H1 (cell line): Measurements from ENCODE around the gene RTF2. TPM values are rescaled to one million over a fixed set of nuclear protein-coding genes. Genes with fewer than 3 reads are reported as not detected.

Source experiments
- CTCF ChIA-PET: fragments of 300-600 bp; sonication (Branson Sonifier 250); formaldehyde crosslinking; loops from one replicate; lab custom pipeline; 2021; ENCODE audit not compliant: partially characterized antibody; lab: Charles Lee
- POLR2A ChIA-PET: fragments of 300-600 bp; sonication (Branson Sonifier 250); formaldehyde crosslinking; loops from one replicate; lab custom pipeline; 2021; ENCODE audit warnings: inconsistent platforms; ENCODE audit not compliant: partially characterized antibody; lab: Charles Lee
- DNase-seq, 2 experiments: peaks; one replicate each; pipeline versions ENCODE4 v3.0.0 to v3.0.0-alpha.2; 2010 to 2022; ENCODE audit warnings: low spot score in 2 of 2, low read depth in 1 of 2, mixed read lengths in 1 of 2
- FAIRE-seq: peaks from 2 replicates; lab custom pipeline; 2011; peaks lifted over from hg19 to GRCh38; lab: Jason Lieb, UNC
- H2AFZ ChIP-seq: 2 replicates; pipeline ENCODE4 v1.8.1; 2012; ENCODE audit warnings: low read length, inconsistent platforms
- H2AK5ac ChIP-seq: 2 replicates; pipeline ENCODE4 v1.6.1; 2013; ENCODE audit warnings: low read depth, low read length
- H2BK120ac ChIP-seq: replicated peaks from 2 replicates; pipeline ENCODE3; 2013; ENCODE audit warnings: low read depth, low read length, inconsistent platforms
- H2BK12ac ChIP-seq: 2 replicates; pipeline ENCODE4 v1.6.1; 2013; ENCODE audit warnings: low read depth, low read length
- H2BK15ac ChIP-seq: 2 replicates; pipeline ENCODE4 v1.6.1; 2013; ENCODE audit warnings: low read length
- H2BK20ac ChIP-seq: 2 replicates; pipeline ENCODE4 v1.6.1; 2013; ENCODE audit warnings: low read length
- H2BK5ac ChIP-seq: 2 replicates; pipeline ENCODE4 v1.6.1; 2013; ENCODE audit warnings: low read depth, low read length
- H3K14ac ChIP-seq: 2 replicates; pipeline ENCODE4 v1.6.1; 2013; ENCODE audit warnings: inconsistent platforms; ENCODE audit not compliant: insufficient read length
- H3K18ac ChIP-seq: 2 replicates; pipeline ENCODE4 v1.6.1; 2013; ENCODE audit warnings: low read length; ENCODE audit errors: extremely low read depth
- H3K23ac ChIP-seq: 2 replicates; pipeline ENCODE4 v1.6.1; 2013; ENCODE audit warnings: inconsistent platforms; ENCODE audit not compliant: insufficient read length
- H3K23me2 ChIP-seq: 2 replicates; pipeline ENCODE4 v1.6.1; 2013; ENCODE audit warnings: low read depth, low read length
- H3K27ac ChIP-seq: 2 replicates; pipeline ENCODE4 v1.6.1; 2011; ENCODE audit warnings: low read depth, low read length, inconsistent platforms
- H3K27me3 ChIP-seq, 4 experiments: replicated peaks in 1 of 4; 1 replicate in 1 of 4; 2 replicates in 3 of 4; pipeline versions ENCODE4 v1.6.1 to v1.8.1; 2011 to 2013; ENCODE audit warnings: low read length in 3 of 4, mild to moderate bottlenecking in 3 of 4, inconsistent platforms in 2 of 4, mixed read lengths in 2 of 4, moderate library complexity in 1 of 4; ENCODE audit not compliant: control insufficient read depth in 3 of 4, insufficient read depth in 3 of 4; ENCODE audit errors: extremely low read depth in 1 of 4
- H3K36me3 ChIP-seq, 4 experiments: 2 replicates each; pipeline versions ENCODE4 v1.6.1 to v1.8.1; 2011 to 2013; ENCODE audit warnings: mild to moderate bottlenecking in 4 of 4, low read length in 3 of 4, moderate library complexity in 2 of 4, control low read depth in 1 of 4, inconsistent platforms in 1 of 4; ENCODE audit not compliant: insufficient read depth in 4 of 4, control insufficient read depth in 2 of 4
- H3K4ac ChIP-seq: replicated peaks from 2 replicates; pipeline ENCODE3; 2013; ENCODE audit warnings: low read length, low read depth, mixed read lengths, inconsistent platforms; ENCODE audit not compliant: insufficient read length
- H3K4me1 ChIP-seq, 4 experiments: replicated peaks in 1 of 4; 1 replicate in 1 of 4; 2 replicates in 3 of 4; pipeline versions ENCODE4 v1.6.1 to v1.8.1; 2011 to 2013; ENCODE audit warnings: low read length in 3 of 4, inconsistent platforms in 2 of 4, mixed read lengths in 1 of 4; ENCODE audit not compliant: insufficient read depth in 4 of 4, control insufficient read depth in 3 of 4
- H3K4me2 ChIP-seq, 2 experiments: 2 replicates each; pipeline versions ENCODE4 v1.6.1 to v1.8.1; 2011 to 2013; ENCODE audit warnings: low read depth in 2 of 2, low read length in 2 of 2, control low read depth in 1 of 2, inconsistent platforms in 1 of 2, mild to moderate bottlenecking in 1 of 2; ENCODE audit not compliant: insufficient read depth in 1 of 2
- H3K4me3 ChIP-seq, 4 experiments: fragments of 200-600, 300-600 bp in 1 of 4; sonication (generic), shearing (Covaris generic), sonication (Bioruptor Twin) in 1 of 4; 2 replicates each; pipeline versions ENCODE4 v1.5.1 to v1.8.1; 2011 to 2016; ENCODE audit warnings: low read length in 4 of 4, low read depth in 3 of 4, control low read depth in 2 of 4, inconsistent platforms in 2 of 4, mild to moderate bottlenecking in 2 of 4, mixed read lengths in 1 of 4, moderate library complexity in 1 of 4; ENCODE audit not compliant: insufficient read depth in 2 of 4; ENCODE audit errors: extremely low read depth in 1 of 4
- H3K56ac ChIP-seq: replicated peaks from 2 replicates; pipeline ENCODE3; 2013; ENCODE audit warnings: low read depth, mild to moderate bottlenecking, mixed read lengths, low read length, inconsistent platforms; ENCODE audit not compliant: insufficient read length
- H3K79me1 ChIP-seq: 2 replicates; pipeline ENCODE4 v1.6.1; 2013; ENCODE audit warnings: low read depth, low read length, control low read depth
- H3K79me2 ChIP-seq, 2 experiments: 2 replicates each; pipeline versions ENCODE4 v1.6.1 to v1.8.1; 2012 to 2013; ENCODE audit warnings: low read length in 2 of 2, mild to moderate bottlenecking in 2 of 2, inconsistent platforms in 1 of 2; ENCODE audit not compliant: insufficient read depth in 2 of 2, control insufficient read depth in 1 of 2
- H3K9ac ChIP-seq, 4 experiments: replicated peaks in 1 of 4; 1 replicate in 1 of 4; 2 replicates in 3 of 4; pipeline versions ENCODE4 v1.6.1 to v1.8.1; 2011 to 2013; ENCODE audit warnings: low read depth in 3 of 4, low read length in 3 of 4, control low read depth in 2 of 4, mild to moderate bottlenecking in 2 of 4, moderate library complexity in 2 of 4, inconsistent platforms in 1 of 4; ENCODE audit errors: extremely low read depth in 1 of 4
- H3K9me3 ChIP-seq, 2 experiments: 2 replicates each; pipeline versions ENCODE4 v1.6.1 to v1.8.1; 2012 to 2013; ENCODE audit warnings: mild to moderate bottlenecking in 2 of 2, moderate library complexity in 2 of 2, control low read depth in 1 of 2, inconsistent platforms in 1 of 2, low read depth in 1 of 2, low read length in 1 of 2, mixed read lengths in 1 of 2; ENCODE audit not compliant: insufficient read depth in 2 of 2
- H4K20me1 ChIP-seq, 2 experiments: replicated peaks in 1 of 2; 2 replicates each; pipeline versions ENCODE3 to v1.8.1; 2011 to 2013; ENCODE audit warnings: inconsistent platforms in 2 of 2, low read length in 2 of 2, mild to moderate bottlenecking in 1 of 2; ENCODE audit not compliant: insufficient read depth in 2 of 2, control insufficient read depth in 1 of 2
- H4K5ac ChIP-seq: 2 replicates; pipeline ENCODE4 v1.6.1; 2013; ENCODE audit warnings: low read length, low read depth, mixed read lengths, inconsistent platforms; ENCODE audit not compliant: insufficient read length
- H4K8ac ChIP-seq: 2 replicates; pipeline ENCODE4 v1.8.0; 2013; ENCODE audit warnings: mild to moderate bottlenecking, moderate library complexity, low read length, inconsistent platforms; ENCODE audit not compliant: insufficient read depth; ENCODE audit errors: extremely low read depth
- H4K91ac ChIP-seq: replicated peaks from 2 replicates; pipeline ENCODE3; 2013; ENCODE audit warnings: low read length, mixed read lengths, inconsistent platforms; ENCODE audit not compliant: insufficient read length
- CBX8 ChIP-seq: fragments of 300-800, 300-1000 bp; sonication (generic); IDR thresholded peaks from 2 replicates; pipeline ENCODE4 v1.7.1; 2016; ENCODE audit warnings: low read depth, low read length, borderline replicate concordance
- CREB1 ChIP-seq: IDR thresholded peaks from 2 replicates; pipeline ENCODE4 v1.6.1; 2012; ENCODE audit warnings: inconsistent platforms
- EP300 ChIP-seq, 2 experiments: IDR thresholded peaks; 1 replicate in 1 of 2; 2 replicates in 1 of 2; pipeline ENCODE4 v1.6.1; 2011 to 2012; ENCODE audit warnings: low read depth in 2 of 2, low read length in 2 of 2, mild to moderate bottlenecking in 2 of 2, borderline replicate concordance in 1 of 2, inconsistent platforms in 1 of 2, moderate library complexity in 1 of 2
- KDM1A ChIP-seq: fragments of 200-600, 300-600 bp; sonication (generic); IDR thresholded peaks from 2 replicates; pipeline ENCODE4 v1.7.1; 2016; ENCODE audit warnings: mild to moderate bottlenecking, low read length, borderline replicate concordance
- KDM4A ChIP-seq: IDR thresholded peaks from one replicate; pipeline ENCODE4 v1.7.1; 2012; ENCODE audit warnings: low read depth, mild to moderate bottlenecking, moderate library complexity, low read length, inconsistent platforms; ENCODE audit not compliant: severe bottlenecking
- RBBP5 ChIP-seq: IDR thresholded peaks from 2 replicates; pipeline ENCODE4 v1.7.1; 2012; ENCODE audit warnings: low read depth, mild to moderate bottlenecking, inconsistent platforms, low read length, moderate library complexity, borderline replicate concordance
- SRF ChIP-seq: IDR thresholded peaks from 2 replicates; pipeline ENCODE4 v1.6.1; 2011; ENCODE audit warnings: mild to moderate bottlenecking, low read depth, low read length, moderate library complexity
- YY1 ChIP-seq: IDR thresholded peaks from 2 replicates; pipeline ENCODE4 v1.6.1; 2011; ENCODE audit warnings: low read depth, mild to moderate bottlenecking, low read length
- WGBS, 2 experiments: shearing (Covaris generic) in 1 of 2; methylation state at CpG; one replicate each; pipeline versions ENCODE4 v1.1.6 to v1.1.7; 2013 to 2015; ENCODE audit warnings: low lambda C conversion rate in 2 of 2, mixed read lengths in 2 of 2, inconsistent platforms in 1 of 2, low coverage in 1 of 2, missing lambda C conversion rate in 1 of 2; ENCODE audit not compliant: insufficient replicate concordance in 2 of 2, insufficient coverage in 1 of 2, insufficient read length in 1 of 2; ENCODE audit errors: extremely low coverage in 1 of 2, missing lambda C conversion rate in 1 of 2; 5-methylcytosine and 5-hydroxymethylcytosine counted together
- polyA plus RNA-seq, 7 experiments: library from polyadenylated mRNA; depleted of rRNA in 3 of 7; stranded (reverse) in 5 of 7; unstranded in 2 of 7; fragments of >200 nt in 5 of 7; fragments of 200-250 nt in 2 of 7; gene quantifications; 1 replicate in 5 of 7; 2 replicates in 1 of 7; 4 replicates in 1 of 7; pipeline versions ENCODE4 v1.2.1 to v1.2.3, GENCODE V29; 2011 to 2013; ENCODE audit warnings: missing spikeins in 2 of 7, mixed read lengths in 2 of 7
- total RNA-seq: library from RNA; stranded (reverse); fragmentation: NEBNext Ultra II Directional; extraction: Animal tissue kit (Norgen Biotek cat#: 25700); gene quantifications from 2 replicates; pipeline ENCODE4 v1.2.1, GENCODE V29; 2021

The RTF2 gene
- total and polyA plus RNA-seq, 2 of the 8 experiments (the other 6 are each of a cell fraction or from before 2014, with no cell fraction given) = 33.9 to 51.2 TPM

DNA sequence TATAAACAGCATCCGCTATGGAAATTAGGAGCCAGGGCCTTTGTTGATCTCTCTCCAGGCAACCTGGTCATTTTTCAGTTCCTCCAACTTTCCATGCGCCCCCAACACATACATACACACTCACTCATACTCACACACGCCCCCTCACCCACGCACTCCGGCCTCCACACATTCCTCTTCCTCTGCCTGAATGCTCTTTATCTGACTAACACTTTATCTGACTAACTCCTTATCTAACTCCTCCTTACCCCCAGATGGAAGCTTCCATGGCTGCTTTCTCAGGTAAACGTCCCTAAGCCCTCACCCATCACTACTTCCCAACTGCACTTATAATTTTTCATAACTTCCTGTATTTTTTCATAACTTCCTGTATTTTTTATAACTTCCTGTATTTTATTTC is 38.9 kb upstream of the RTF2 start:
- FAIRE-seq = no peak
- TF ChIP-seq SRF = no peak
- TF ChIP-seq YY1 = no peak
- no peak for TF ChIP-seq KDM1A
- no peak for TF ChIP-seq CREB1
- TF ChIP-seq CBX8 = no peak
- TF ChIP-seq EP300 (IDR thresholded peaks at IDR 0.05; ENCODE audit: borderline replicate concordance in 1 of 2, low read depth in 2 of 2, low read length in 2 of 2) = no peak
- no peak for TF ChIP-seq RBBP5
- no peak for TF ChIP-seq KDM4A

More for the DNA sequence above, 38.9 kb upstream of the RTF2 start:
- Histone ChIP-seq H4K5ac (no peak overlapping the region), H3K56ac (no peak overlapping the region), H2BK20ac (no peak overlapping the region), H2BK5ac (no peak overlapping the region), H3K14ac (no peak overlapping the region), H3K79me2 (no peaks in the 10 kb centered on the region), H3K18ac (no peak overlapping the region), H3K27ac (no peak overlapping the region), H3K27me3 (peaks cover 0 to 1% (median 0%) of the 10 kb centered on the region in 4 experiments; a peak in 2 of 7 replicates), H2BK15ac (no peak overlapping the region), H4K8ac (no peak overlapping the region), H4K20me1 (peaks cover 0 to 1% of the 10 kb centered on the region in 2 experiments), H2BK12ac (no peak overlapping the region), H3K4me1 (no peaks in the 10 kb centered on the region), H3K9me3 (no peaks in the 10 kb centered on the region), H3K23ac (no peak overlapping the region), H3K4me2 (no peak overlapping the region), H3K4ac (no peak overlapping the region), H2AFZ (no peak overlapping the region), H3K23me2 (no peaks in the 10 kb centered on the region), H3K36me3 (no peaks in the 10 kb centered on the region), H3K9ac (no peak overlapping the region), H2AK5ac (no peak overlapping the region), H2BK120ac (no peak overlapping the region), H4K91ac (no peak overlapping the region), H3K4me3 (no peak overlapping the region), H3K79me1 (no peaks in the 10 kb centered on the region)
- ChIA-PET POLR2A (no interaction called here), CTCF (interaction anchor here (0.9 to 1.2 kb wide), 3 partner anchors 14 to 147 kb away, joined by 3 read pairs; no protein-coding TSS in a partner anchor)
- no peak for DNase-seq
- 72 to 100% methylated on average over 2 to 6 of the region's 6 CpGs for WGBS, 2 experiments
